Loucy (cell line): Measurements from ENCODE around the gene PIP4K2C.

Source experiments
- CTCF ChIP-seq: fragments of 200-600 bp; sonication (generic); conservative IDR thresholded peaks from 2 replicates; pipeline ENCODE4 v1.5.1; 2014; ENCODE audit warnings: mild to moderate bottlenecking, antibody characterized with exemption, low read length
- EZH2phosphoT487 ChIP-seq: fragments of 200-600 bp; IDR thresholded peaks from 2 replicates; pipeline ENCODE4 v1.6.1; 2018; ENCODE audit warnings: antibody characterized with exemption, mild to moderate bottlenecking, moderate library complexity, borderline replicate concordance

DNA sequence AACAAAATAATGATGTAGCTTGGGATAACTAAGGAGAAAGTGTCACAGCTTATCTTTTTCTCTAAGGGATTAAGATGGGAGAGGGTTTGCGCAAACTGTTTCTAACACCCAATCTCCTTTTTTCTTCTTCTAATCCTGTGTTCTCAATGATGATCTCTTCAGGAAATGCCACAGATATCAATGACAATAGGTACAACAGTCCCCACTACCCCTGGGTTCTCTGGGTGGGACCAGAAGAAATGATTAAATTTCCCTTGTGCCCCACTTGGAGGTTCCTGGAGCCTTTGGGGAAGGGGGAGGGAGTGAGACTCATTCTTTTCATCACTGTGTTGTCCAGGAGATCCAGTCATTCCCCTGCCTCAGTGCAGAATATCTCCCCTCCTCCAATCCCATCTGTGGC is 8.6 kb upstream of the PIP4K2C start:
- TF ChIP-seq CTCF = no peak
- no peak for TF ChIP-seq EZH2phosphoT487
